ENCODE measurements around the gene NUMB. TPM values are rescaled to one million over a fixed set of nuclear protein-coding genes. Genes with fewer than 3 reads are reported as not detected.

Gene NUMB
- total RNA-seq, 1 donor from 2014 or later = 60.7 TPM

GRCh38 chr14:73245480-73246325, 212.6 kb downstream of the NUMB start:
- H3K4me1 Mint-ChIP-seq (ENCODE audit: low read depth) = peaks cover 30% of the 10 kb centered on the region
- DNase-seq (ENCODE audit: low spot score) = no peak
- H3K27me3 Mint-ChIP-seq (ENCODE audit: low read depth) = no peaks in the 10 kb centered on the region
- no peak overlapping the region for H3K4me3 Mint-ChIP-seq (ENCODE audit: unreplicated experiment)
- H3K36me3 Mint-ChIP-seq (ENCODE audit: low read depth) = peaks cover 9% of the 10 kb centered on the region
- TF ChIP-seq, protein P1, sequence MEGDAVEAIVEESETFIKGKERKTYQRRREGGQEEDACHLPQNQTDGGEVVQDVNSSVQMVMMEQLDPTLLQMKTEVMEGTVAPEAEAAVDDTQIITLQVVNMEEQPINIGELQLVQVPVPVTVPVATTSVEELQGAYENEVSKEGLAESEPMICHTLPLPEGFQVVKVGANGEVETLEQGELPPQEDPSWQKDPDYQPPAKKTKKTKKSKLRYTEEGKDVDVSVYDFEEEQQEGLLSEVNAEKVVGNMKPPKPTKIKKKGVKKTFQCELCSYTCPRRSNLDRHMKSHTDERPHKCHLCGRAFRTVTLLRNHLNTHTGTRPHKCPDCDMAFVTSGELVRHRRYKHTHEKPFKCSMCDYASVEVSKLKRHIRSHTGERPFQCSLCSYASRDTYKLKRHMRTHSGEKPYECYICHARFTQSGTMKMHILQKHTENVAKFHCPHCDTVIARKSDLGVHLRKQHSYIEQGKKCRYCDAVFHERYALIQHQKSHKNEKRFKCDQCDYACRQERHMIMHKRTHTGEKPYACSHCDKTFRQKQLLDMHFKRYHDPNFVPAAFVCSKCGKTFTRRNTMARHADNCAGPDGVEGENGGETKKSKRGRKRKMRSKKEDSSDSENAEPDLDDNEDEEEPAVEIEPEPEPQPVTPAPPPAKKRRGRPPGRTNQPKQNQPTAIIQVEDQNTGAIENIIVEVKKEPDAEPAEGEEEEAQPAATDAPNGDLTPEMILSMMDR (IDR thresholded peaks at IDR 0.05) = no peak
- no peak overlapping the region for H3K27ac Mint-ChIP-seq (ENCODE audit: unreplicated experiment)
- no peaks in the 10 kb centered on the region for H3K9me3 Mint-ChIP-seq (ENCODE audit: low read depth)

DNA sequence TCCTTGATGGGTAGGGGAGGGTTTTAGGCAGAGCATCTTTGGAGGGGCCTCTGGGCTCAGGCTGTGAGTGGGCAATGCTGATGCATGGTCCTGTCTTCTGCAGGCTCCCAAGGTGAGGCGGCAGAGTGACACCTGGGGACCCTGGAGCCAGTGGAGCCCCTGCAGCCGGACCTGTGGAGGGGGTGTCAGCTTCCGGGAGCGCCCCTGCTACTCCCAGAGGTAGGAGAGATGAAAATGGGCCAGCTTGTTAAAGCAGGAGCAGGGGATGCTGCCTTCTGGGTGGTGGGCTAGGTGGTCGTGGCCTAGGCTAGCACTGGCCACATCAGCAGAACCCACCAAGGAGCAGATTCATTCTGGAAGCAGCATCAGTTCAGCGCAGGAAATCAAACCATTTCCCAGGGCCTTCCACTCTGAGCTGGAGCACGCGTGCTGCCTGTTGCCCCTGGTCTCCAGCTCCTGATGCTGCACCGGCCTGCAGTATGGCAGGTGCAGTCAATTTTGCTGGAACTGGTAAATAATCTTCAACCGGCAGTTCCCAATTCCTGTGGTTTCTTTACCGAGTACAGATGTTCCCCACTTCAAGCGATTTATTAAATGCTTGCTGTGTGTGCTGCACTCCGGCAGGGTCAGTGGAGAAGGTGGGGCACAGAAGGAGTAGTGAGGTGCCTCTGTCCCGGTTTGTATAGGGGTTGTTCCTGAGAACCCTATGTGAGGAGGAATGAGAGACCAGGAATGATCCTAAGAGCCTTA, 213.6 kb downstream of the NUMB start:
- TF ChIP-seq, protein P1 (IDR thresholded peaks at IDR 0.05) = no peak
- H3K9me3 Mint-ChIP-seq (ENCODE audit: low read depth) = no peaks in the 10 kb centered on the region
- peaks cover 37% of the 10 kb centered on the region for H3K4me1 Mint-ChIP-seq (ENCODE audit: low read depth)
- peaks cover 9% of the 10 kb centered on the region for H3K36me3 Mint-ChIP-seq (ENCODE audit: low read depth)
- no peak for DNase-seq (ENCODE audit: low spot score)
- no peak overlapping the region for H3K27ac Mint-ChIP-seq (ENCODE audit: unreplicated experiment)
- H3K27me3 Mint-ChIP-seq (ENCODE audit: low read depth) = no peaks in the 10 kb centered on the region
- H3K4me3 Mint-ChIP-seq (ENCODE audit: unreplicated experiment) = no peak overlapping the region

DNA sequence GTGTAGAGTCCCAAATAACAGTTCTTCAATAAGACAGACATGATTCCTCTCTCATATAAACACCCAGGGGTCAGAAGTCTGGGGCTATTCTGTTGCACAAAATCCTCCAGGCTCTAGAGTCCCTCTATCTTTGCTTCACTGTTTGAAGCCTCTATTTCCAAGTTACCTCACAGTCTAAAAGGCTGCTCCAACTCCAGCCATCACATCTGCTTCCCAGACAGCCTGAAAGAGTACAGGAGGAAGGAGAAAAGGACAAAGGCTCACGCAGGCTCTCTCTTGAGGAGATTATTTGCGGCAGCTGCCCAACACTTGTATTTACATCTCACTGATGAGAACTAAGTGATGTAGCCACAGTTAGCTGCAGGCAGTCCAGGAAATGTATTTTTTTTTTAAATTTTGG, 214.6 kb downstream of the NUMB start:
- Mint-ChIP-seq H3K9me3 (ENCODE audit: low read depth) (no peaks in the 10 kb centered on the region), H3K4me3 (ENCODE audit: unreplicated experiment) (no peak overlapping the region), H3K36me3 (ENCODE audit: low read depth) (peaks cover 9% of the 10 kb centered on the region), H3K4me1 (ENCODE audit: low read depth) (peaks cover 46% of the 10 kb centered on the region), H3K27ac (ENCODE audit: unreplicated experiment) (no peak overlapping the region), H3K27me3 (ENCODE audit: low read depth) (no peaks in the 10 kb centered on the region)
- TF ChIP-seq, protein P1 (IDR thresholded peaks at IDR 0.05) = no peak
- DNase-seq (ENCODE audit: low spot score) = no peak

- Mint-ChIP-seq H3K9me3 (ENCODE audit: low read depth) (no peaks in the 10 kb centered on the region), H3K27ac (ENCODE audit: unreplicated experiment) (no peak overlapping the region), H3K36me3 (ENCODE audit: low read depth) (peaks cover 9% of the 10 kb centered on the region), H3K4me3 (ENCODE audit: unreplicated experiment) (no peak overlapping the region), H3K4me1 (ENCODE audit: low read depth) (peaks cover 50% of the 10 kb centered on the region), H3K27me3 (ENCODE audit: low read depth) (no peaks in the 10 kb centered on the region)
- DNase-seq (ENCODE audit: low spot score) = no peak
- TF ChIP-seq, protein P1 (IDR thresholded peaks at IDR 0.05) = no peak
Observed at GRCh38 chr14:73243341-73243740, 215.0 kb downstream of the NUMB start.

GRCh38 chr14:73242357-73242901, 215.9 kb downstream of the NUMB start:
- DNase-seq (ENCODE audit: low spot score) = no peak
- H3K4me1 Mint-ChIP-seq (ENCODE audit: low read depth) = peaks cover 47% of the 10 kb centered on the region

More at GRCh38 chr14:73242357-73242901, 215.9 kb downstream of the NUMB start:
- Mint-ChIP-seq H3K4me3 (ENCODE audit: unreplicated experiment) (no peak overlapping the region), H3K27ac (ENCODE audit: unreplicated experiment) (no peak overlapping the region), H3K36me3 (ENCODE audit: low read depth) (peaks cover 5% of the 10 kb centered on the region), H3K27me3 (ENCODE audit: low read depth) (no peaks in the 10 kb centered on the region), H3K9me3 (ENCODE audit: low read depth) (no peaks in the 10 kb centered on the region)
- TF ChIP-seq, protein P1 (IDR thresholded peaks at IDR 0.05) = no peak

Data from chondrocyte (in vitro differentiated cells).